Sciatic nerve (tissue), 2 donors: Measurements from ENCODE around the gene FBN2. TPM values are rescaled to one million over a fixed set of nuclear protein-coding genes. Genes with fewer than 3 reads are reported as not detected.

ENCODE experiments used
- ATAC-seq: fragments of 200-7000 bp; cut with Tn5 transposase; one replicate; pipeline ENCODE4 v1.9.1; 2020; ENCODE audit warnings: mild to moderate bottlenecking, moderate library complexity
- DNase-seq: peaks from one replicate; pipeline ENCODE4 v3.0.0-alpha.2; 2020; ENCODE audit warnings: low spot score
- intact Hi-C: fragments of 100-400 bp; cut with DNase I; formaldehyde crosslinking; loops from one replicate; pipeline ENCODE4 v1.14.2; 2022
- total RNA-seq: library from RNA; stranded (reverse); fragmentation: NEBNext Ultra II Directional; extraction: Animal tissue kit (Norgen Biotek cat#: 25700); gene quantifications from one replicate; pipeline ENCODE4 v1.2.1, GENCODE V29; 2021
- donor health status: DM: no; HTN: no; CAD: no.
- donor health status: DM: no; HTN: no; CAD: no.

FBN2 gene
- total RNA-seq, 1 donor from 2014 or later: 6.5 TPM

GRCh38 chr5:128243958-128244582 lies 294.0 kb downstream of the FBN2 start:
- DNase-seq (no peak), ATAC-seq (no peak)
- intact Hi-C loops: no loop called here

GRCh38 chr5:128241051-128241695 lies 296.9 kb downstream of the FBN2 start:
- ATAC-seq (no peak), DNase-seq (no peak)
- intact Hi-C loops: no loop called here

GRCh38 chr5:128237546-128237945 lies 300.5 kb downstream of the FBN2 start:
- intact Hi-C loops: no loop called here
- DNase-seq (no peak), ATAC-seq (peak; percentile 55)

GRCh38 chr5:128237000-128237399 lies 301.0 kb downstream of the FBN2 start:
- DNase-seq (no peak), ATAC-seq (no peak)
- intact Hi-C loops: no loop called here

GRCh38 chr5:128236334-128236733 lies 301.7 kb downstream of the FBN2 start:
- ATAC-seq (no peak), DNase-seq (no peak)
- intact Hi-C loops: no loop called here

- ATAC-seq (no peak), DNase-seq (no peak)
- intact Hi-C loops: no loop called here
Measured at GRCh38 chr5:128234928-128235641, 303.0 kb downstream of the FBN2 start.

- intact Hi-C loops: no loop called here
- peak; percentile 89 for ATAC-seq
- DNase-seq: no peak
Measured at GRCh38 chr5:128228521-128228920, 309.5 kb downstream of the FBN2 start.

GRCh38 chr5:128228008-128228407 lies 310.0 kb downstream of the FBN2 start:
- peak; percentile 87 for ATAC-seq
- intact Hi-C loops: no loop called here

GRCh38 chr5:128225245-128226030 lies 312.6 kb downstream of the FBN2 start:
- intact Hi-C loops: no loop called here
- no peak for DNase-seq
- ATAC-seq: no peak

More at GRCh38 chr5:128228008-128228407, 310.0 kb downstream of the FBN2 start:
- DNase-seq: no peak

GRCh38 chr5:128224336-128224735 lies 313.7 kb downstream of the FBN2 start:
- ATAC-seq (no peak), DNase-seq (no peak)
- intact Hi-C loops: no loop called here

GRCh38 chr5:128220841-128221240 lies 317.2 kb downstream of the FBN2 start:
- DNase-seq (no peak), ATAC-seq (no peak)
- intact Hi-C loops: no loop called here

- DNase-seq (no peak), ATAC-seq (peak; percentile 49)
- intact Hi-C loops: no loop called here
Measured at GRCh38 chr5:128216860-128217531, 321.0 kb downstream of the FBN2 start.

GRCh38 chr5:128216285-128216684 lies 321.8 kb downstream of the FBN2 start:
- intact Hi-C loops: no loop called here
- no peak for ATAC-seq

GRCh38 chr5:128213833-128214232 lies 324.2 kb downstream of the FBN2 start:
- intact Hi-C loops: no loop called here
- DNase-seq: no peak
- no peak for ATAC-seq

More at GRCh38 chr5:128216285-128216684, 321.8 kb downstream of the FBN2 start:
- no peak for DNase-seq

- intact Hi-C loops: no loop called here
- ATAC-seq: peak; percentile 66
- DNase-seq: no peak
Measured at GRCh38 chr5:128213340-128213739, 324.7 kb downstream of the FBN2 start.

GRCh38 chr5:128212191-128212806 lies 325.7 kb downstream of the FBN2 start:
- intact Hi-C loops: no loop called here
- DNase-seq (no peak), ATAC-seq (peak; percentile 36)

- ATAC-seq (no peak), DNase-seq (no peak)
- intact Hi-C loops: loop anchor here (10.0 kb wide), 1 partner anchor 644 kb away; no protein-coding TSS in a partner anchor
Measured at GRCh38 chr5:128208436-128208835, 329.6 kb downstream of the FBN2 start.
